ENCODE results near the gene WDR91.
"Not testable (repeated sequence)": the region's sequence is repeated elsewhere in the genome, so short reads cannot be mapped to it uniquely, and the experiment has no call there.

WDR91 gene

DNA sequence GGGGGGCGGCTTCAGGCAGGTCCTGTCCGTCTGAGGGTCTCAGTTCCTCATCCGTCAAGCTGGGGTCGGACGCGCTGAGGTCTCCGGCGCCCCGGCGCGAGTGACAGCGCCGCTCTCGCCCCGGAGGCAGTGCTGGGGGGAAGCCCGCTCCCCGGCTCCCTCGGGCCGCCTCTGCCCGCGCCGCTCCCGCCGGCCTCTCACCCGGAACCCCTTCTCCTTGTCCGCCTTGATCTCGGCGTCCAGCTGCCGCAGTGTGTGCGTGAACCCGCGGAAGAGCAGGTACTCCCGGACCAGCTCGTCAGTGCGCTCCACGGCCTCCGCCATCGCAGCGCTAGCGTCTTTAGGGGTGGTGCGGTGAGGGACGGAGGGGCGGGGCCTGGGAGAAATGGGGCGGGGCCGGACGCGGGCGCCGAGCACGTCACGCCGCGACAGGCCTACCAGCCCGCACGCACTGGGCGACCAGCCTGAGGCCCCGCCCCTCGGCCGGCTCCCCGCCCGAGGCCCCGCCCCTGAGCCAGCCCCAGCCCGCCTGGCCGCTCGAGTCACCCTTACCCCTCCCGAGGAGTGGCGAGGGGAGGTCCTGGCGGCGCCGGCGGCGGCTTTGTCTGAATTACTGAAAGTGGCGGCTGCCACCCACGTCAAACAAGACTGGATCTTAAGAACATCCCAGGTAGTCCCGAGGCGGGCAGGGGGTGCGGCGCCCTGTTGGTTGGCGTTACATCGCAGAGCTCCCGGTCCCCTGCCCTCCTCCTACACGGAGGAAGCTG is at the start of gene WDR91:
Gene WDR91 (minus strand): TSS at position 348 of the 767 bp plus-strand sequence. CDS start 24 bp downstream, at position 324.
- peak; percentile 100 for DNase-seq (ENCODE audit: low spot score)

DNA sequence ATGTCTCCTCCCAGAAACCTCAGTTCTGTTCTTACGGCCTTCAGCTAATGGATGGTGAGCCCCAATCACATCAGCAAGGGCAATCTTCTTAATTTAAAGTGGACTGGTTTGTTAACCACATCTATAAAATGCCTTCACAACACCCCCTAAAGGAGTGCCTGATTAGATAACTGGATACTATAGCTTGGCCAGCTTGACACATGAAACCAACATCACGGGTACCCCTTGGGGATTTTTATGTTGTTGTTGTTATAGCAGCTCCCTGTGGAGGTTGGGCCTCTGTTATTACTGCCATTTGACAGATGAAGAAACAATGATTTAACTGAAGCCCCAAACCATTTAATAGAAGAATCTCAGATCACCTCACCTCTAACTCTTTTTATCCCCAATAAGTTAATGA is 49.1 kb upstream of the WDR91 start:
- DNase-seq (ENCODE audit: low spot score): no peak

DNA sequence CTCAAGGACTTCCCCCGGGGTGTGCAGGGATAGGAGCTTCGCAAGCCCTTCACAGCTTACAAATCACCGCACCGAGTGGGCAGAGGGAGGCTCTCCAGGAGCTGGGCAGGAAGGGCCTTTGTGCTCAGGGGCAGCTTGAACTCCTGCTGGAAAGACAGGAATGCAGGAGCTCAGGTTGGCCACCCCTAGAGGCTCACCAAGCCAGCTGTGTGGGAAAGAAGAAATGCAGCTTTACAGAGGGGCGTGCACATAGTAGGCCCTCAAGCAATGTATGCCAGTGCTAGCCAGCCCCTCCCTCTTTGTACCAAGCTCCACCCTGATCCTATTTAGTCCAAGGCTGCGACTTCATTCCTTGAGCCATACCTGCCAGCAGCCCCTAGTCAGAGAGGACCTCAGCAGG is 48.4 kb upstream of the WDR91 start:
- DNase-seq (ENCODE audit: low spot score): no peak

DNA sequence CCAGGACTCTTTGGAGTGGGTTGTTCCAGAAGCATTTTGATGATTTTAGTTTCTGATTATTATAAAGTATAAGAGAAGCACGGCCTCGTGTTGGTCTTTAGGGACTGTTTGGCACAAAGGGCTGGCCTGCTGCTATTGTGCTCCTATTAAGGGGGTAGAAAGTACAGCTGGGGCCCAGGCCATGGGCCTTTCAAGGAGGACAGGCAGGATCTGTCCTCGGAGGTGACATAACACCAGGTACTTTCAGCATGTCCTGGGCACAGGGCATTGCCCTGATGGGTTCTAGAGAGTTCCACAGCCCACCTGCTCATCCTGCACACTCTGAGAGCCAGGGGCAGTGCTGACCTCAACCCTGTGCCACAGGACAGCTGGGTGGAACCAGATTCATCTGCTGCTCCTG is 47.3 kb upstream of the WDR91 start:
- DNase-seq (ENCODE audit: low spot score): no peak

DNA sequence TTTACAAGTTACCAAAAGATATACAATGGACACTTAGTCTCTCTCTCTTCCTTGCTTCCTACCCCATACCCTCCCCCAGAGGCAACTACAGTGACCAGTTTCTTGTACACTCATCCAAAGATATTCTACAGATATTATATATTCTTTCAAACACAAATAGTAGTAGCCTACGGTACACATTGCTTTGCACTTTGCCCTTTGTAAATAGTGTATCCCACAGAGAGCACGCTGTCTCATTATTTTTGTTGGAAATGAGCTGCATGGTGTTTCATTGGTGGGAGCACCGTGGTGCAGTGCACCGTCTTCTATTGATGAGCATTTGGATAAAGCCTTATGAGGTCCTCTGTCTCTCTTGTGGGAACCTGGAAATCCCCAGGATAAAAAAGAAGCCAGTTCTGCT is 46.5 kb upstream of the WDR91 start:
- DNase-seq (ENCODE audit: low spot score): no peak

DNA sequence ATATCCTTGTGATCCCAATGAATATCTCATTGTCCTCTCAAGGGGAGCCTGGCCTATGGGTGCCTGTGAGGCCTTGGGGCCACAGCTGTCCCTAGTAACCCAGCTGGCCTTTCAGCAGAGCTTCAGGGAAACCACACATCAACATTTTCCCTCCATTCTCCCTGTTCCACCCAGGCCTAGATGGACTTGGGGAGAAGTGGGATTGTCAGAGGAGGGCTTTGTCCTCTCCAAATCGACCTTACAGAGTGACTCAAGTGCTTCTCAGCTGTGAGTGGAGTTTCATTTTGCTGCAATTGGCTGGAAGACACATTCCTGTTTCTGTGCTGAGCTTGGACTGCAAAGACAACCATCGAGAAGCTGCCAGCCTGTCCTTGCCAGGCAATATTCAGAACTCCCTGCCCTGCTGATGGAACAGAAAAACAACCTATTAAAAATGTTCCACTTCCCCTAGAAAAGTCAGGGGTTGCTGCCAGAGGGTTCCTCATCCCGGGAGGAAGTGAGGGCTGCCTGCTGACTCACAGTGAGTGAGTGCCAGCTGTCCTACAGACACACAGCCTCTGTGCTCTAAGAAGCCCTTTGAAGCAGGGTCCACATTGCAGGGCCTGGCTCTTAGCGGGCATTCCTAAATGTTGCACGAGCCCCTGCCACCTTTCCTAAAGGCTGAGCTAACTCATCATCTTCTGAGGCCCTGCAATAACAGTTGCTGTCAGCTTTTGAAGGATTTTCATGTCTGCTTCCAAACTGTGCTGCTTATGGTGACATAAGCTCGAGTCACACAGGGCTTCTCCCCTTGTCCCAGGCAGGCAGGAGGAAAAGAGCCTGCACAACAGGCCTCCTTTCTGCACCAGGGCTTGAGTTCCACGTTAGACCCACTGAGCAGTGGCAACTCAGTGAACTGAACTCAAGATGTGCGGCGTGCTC is 42.8 kb upstream of the WDR91 start:
- DNase-seq (ENCODE audit: low spot score): no peak

DNA sequence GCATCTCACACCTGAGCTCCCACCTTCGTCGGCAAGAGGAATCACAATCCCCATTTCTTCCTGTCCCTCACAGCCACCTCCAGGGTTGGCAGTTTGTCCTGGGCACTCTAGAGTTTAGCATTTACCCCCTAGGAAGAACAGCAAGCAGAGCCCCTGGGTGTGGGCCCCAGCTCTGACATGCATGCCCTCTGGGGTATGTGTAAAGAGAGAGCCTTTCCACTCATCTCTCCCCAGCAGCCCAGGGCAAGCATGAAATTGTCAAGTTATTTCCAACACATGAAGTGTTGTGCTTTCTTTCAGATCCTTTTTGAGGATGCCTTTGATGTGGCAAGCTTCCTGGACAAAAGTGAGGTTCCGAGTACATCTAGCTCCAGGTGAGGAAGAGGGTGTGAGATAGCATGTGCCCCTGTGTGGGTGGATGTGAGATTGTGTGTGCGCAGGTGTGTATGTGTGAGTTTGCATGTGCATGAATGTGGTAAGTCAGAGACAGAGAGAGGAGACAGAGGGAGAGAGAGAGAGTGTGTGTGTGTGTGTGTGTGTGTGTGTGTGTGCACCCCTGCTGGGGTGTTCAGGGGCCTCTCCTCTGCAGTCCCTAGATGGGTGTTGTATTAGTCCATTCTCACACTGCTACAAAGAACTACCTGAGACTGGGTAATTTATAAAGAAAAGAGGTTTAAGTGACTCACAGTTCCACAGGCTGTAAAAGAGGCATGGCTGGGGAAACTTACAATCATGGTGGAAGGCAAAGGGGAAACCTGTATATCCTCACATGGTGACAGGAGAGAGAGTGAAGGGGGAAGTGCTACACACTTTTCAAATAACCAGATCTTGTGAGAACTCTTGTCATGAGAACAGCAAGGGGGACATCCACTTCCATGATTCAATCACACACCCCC is 40.4 kb upstream of the WDR91 start:
- no peak for DNase-seq (ENCODE audit: low spot score)

DNA sequence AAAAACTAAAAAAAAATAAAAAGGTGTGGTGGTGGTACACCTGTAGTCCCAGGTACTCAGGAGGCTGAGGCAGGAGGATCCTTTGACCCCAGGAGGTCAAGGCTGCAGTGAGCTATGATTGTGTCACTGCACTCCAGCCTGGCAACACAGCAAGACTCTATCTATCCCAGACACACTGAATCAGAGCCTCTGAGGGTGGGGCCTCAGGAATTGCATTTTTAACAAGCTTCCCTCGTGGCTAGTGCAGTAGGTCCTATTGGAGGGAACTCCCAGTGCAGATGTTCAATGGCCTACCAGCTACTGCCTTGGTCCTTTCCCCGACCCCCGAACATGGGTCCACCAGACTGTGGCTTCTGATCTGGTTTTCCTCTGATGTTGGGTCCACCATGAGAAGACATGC is 37.2 kb upstream of the WDR91 start:
- no peak for DNase-seq (ENCODE audit: low spot score)

DNA sequence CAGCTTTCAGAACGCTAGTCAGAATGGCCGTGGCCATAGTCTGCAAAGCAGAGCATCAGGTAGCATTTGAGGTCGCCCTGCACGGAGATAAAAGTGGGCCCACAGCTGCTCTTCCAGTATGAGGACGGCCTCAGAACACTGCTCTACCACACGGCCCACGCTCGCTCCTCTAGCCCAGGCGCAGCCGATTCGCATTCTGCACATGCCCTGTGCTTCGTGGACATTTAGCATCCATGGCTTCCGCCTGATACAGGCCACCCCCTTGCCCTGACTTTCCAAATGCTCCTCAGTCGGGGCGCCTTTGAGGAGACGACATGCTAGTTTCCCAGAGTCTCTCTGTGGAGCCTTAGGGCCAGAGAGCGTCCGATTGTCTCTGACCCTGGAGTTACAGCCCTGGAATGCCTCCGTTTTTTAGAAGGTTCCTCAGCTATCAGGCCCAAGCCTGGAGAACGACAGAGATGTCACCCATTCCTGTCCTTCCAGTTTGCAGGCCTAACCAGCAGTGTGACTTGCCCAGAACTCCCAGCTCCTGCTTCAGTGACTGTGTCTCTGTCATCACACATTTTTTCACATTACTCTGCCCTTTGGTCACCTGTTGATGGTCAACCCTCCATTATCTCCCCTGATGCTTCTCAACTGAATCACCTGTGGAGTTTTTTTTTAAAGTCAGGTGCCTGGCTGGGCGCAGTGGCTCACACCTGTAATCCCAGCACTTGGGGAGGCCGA is 36.6 kb upstream of the WDR91 start:
- DNase-seq (ENCODE audit: low spot score): no peak

DNA sequence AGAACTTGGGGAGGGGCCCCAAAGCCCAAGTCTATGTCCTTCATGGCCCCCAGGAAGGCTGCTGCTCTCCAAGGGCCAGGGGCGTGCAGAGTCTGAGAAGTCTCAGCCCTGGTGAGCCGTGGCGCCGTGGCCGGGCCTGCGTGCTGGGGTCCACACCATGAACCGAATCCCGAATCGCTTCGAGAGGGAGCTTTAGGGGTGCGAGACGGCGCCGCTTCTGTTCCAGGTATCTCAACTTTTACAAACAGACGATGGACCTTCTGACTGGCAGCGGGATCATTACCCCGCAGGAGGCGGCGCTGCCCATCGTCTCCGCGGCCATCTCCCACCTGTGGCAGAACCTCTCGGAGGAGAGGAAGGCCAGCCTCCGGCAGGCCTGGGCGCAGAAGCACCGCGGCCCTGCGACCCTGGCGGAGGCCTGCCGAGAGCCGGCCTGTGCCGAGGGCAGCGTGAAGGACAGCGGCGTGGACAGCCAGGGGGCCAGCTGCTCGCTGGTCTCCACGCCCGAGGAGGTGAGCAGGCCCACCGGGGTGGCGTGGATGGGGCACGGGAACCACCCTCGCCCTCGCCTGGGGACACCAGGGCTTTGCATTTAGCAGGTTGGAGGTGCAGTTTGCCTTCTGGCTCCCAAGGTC is 35.0 kb upstream of the WDR91 start:
- no peak for DNase-seq (ENCODE audit: low spot score)

DNA sequence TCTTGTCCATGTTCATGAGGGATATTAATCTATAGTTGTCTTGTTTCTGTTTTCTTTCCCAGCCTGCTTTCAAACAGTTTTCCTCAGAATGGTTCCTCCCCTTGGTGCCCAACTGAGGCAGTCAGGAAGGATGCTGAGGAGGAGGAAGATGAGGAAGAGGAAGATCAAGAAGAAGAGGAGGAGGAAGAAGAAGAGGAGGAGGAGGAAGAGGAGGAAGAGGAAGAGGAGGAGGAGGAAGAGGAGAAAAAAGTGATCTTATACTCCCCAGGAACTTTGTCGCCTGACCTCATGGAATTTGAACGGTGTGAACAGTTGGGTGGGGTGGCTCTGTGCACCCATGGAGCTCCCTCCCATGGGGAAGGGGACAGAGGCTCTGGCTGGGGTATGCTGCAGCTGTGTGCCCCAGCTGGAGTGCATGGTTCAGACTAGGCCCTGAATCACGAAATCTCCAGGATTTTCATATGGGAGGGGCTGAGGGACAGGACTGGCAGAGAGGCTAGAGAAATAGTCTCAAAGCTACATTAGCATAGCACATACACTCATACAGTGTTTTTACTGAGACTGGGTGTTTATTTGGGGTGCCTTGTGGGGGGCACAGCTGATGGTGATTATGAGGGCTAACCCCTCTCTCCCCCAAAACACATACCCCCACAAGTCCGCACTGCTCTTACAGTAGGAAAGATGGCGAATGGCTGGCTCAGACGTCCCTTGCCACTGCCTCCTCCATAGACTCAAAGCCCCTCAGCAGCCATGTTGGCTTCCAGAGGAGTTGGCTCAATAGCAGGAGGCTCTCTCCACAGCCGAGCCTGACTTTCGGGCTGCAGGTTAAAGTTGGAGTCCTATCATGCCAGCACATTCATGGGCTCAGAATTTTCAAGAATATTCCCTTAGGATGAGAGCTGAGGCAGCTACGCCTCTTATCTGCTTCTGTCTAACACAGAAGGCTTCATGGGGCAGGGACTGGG is 34.2 kb upstream of the WDR91 start:
- no peak for DNase-seq (ENCODE audit: low spot score)

DNA sequence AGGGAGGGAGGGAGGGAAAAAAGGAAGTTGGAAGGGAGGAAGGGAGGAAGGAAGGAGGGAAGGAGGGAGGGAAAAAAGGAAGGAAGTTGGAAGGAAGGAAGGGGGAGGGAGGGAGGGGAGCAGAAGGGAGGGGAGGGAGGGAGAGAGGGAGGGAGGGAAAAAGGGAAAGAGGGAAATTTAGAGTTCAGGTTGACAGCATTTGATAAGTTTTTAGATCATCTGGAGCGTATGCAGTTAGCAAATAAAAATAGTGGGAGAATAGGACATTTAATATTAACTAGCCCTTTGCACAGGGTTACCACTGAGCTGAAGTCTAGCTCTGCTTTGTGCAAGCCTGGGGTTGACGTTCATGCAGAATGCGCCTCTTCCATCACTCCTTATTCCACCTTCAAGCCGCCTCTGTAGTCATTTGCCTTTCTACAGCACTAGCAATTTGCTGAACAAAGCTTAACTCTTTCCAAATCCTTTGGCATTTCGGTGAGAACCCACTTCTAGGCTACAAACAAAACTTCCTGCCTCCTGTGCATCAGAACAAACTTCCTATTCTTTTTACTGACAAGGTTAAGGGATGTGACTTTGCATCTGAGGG is 30.9 kb upstream of the WDR91 start:
- DNase-seq (ENCODE audit: low spot score): no peak

DNA sequence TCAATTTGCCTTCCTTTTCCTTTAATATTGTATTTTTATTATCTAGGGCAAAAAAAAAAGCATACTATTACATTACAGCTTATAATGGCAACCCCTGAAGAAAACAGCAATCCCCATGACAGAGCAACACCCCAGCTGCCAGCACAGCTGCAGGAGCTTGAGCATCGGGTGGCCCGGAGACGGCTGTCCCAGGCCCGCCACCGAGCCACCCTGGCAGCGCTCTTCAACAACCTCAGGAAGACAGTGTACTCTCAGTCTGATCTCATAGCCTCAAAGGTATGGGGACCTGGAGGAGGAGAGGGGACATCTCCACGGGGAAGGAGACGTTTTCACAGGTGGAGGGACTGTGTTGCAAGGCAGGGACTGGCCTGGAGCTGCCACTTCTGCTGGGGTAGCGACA is 29.1 kb upstream of the WDR91 start:
- DNase-seq (ENCODE audit: low spot score): no peak

DNA sequence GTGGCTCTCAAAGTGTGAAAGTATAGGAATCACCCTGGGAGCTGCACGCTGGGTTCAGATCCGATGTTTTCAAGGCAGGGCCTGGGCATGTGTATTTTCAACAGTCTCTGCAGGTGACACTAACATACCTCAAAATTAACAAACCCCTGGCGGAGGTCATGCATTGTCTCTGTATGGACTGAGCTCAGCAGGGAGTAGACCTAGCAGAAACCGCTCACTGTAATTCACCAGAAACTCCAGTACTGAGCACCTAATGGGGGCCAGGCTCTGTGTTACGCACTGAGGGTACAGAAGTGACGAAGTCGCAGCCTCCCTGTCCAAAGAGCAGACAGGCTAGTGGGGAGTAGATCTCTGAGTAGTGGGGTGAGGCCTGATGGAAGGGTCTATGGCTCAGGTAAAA is 27.9 kb upstream of the WDR91 start:
- no peak for DNase-seq (ENCODE audit: low spot score)

DNA sequence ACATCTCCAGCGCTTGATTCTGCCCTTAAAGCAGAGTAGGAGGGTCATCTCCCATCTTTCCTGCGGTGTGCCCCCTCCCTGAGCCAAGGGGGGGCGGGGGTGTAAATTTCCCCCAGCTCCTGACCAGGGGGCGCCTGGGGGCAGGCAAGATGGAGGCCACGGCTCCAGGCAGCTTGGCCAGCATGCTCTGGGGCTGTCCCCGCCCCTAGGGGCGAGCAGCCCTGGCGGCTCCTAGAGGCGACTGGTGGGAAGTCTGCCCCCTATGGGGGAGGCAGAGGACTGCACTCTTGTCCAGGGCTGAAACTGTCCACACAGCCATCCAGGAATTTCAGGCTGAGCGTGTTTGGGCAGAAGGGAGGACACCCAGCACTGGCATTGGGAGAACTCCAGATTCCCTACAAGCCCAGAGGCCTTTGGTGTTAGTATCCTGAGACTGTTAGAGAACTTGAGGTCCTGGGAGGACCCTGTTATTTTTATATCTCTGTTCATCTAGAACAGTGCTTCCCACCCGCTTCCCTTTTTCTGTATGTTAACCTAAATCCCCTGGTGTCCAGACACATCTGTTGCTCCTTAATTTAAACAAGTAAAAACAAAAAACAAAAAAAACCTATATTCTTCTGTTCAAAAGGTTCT is 26.9 kb upstream of the WDR91 start:
- DNase-seq (ENCODE audit: low spot score): peak; percentile 82

DNA sequence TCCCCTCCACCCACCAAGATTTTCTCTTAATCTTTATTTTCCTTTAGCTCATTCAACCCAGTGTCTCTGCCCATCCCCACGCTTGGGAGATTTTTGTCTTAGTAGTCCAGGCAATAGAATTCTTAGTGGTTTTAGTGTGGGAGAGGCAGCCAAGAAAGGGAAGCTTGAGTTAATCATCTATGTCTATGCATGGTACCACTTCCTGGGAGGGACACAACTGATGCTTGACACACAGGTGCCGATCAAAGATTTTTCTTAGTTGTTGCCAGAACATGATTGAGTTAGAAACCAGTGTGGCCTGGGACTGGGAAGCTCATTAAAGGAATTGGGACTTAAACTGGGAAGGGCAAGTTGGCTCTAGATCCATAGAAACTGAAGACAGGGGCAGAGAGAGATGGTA is 25.4 kb upstream of the WDR91 start:
- DNase-seq (ENCODE audit: low spot score): no peak

DNA sequence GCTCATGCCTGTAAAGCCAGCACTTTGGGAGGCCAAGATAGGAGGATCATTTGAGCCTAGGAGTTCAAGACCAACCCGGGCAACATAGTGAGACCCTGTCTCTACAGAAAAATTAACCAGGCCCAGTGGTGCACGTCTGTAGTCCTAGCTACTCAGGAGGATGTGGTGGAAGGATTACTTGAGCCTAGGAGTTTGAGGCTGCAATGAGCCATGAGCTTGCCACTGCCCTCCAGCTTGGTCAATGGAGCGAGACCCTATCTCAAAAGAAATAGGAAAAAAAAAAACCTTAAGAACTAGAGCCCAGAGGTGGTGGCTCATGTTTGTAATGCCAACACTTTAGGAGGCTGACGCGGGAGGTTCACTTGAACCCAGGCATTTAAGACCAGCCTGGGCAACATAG is 24.5 kb upstream of the WDR91 start:
- DNase-seq (ENCODE audit: low spot score): no peak

DNA sequence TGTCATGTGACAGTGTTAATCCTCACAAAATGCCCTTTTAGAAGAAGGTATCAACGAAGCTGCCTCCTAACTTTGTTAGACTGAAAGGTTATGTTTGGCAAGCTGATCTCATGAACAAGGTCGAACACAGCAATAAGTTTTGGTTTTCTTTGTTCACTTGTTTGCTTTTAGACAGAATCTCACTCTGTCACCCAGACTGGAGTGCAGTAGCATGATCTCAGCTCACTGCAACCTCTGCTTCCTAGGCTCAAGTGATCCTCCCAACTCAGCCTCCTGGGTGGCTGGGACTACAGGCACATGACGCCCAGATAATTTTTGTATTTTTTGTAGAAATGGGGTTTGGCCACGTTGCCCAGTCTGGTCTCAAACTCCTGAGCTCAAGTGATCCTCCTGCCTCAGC is 23.4 kb upstream of the WDR91 start:
- no peak for DNase-seq (ENCODE audit: low spot score)

DNA sequence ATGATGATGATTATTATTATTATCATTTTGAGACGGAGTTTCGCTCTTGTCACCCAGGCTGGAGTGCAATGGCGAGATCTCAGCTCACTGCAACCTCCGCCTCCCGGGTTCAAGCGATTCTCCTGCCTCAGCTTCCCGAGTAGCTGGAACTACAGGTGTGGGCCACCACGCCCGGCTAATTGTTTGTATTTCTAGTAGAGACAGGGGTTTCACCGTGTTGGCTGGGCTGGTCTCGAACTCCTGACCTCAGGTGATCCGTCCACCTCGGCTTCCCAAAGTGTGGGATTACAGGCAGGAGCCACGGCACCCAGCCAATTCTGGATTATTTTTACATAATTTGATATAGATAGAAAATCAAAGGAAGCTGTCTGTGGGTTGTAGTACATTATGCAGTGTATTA is 22.8 kb upstream of the WDR91 start:
- not testable (repeated sequence) for DNase-seq (ENCODE audit: low spot score)

All from iPS-NIHi11 (cell line).